Measurements from ENCODE around the gene DZANK1.

- no peak for TF ChIP-seq EP300 (conservative IDR thresholded peaks at IDR 0.05; ENCODE audit: poor library complexity, severe bottlenecking)
- TF ChIP-seq EZH2 (IDR thresholded peaks at IDR 0.05; ENCODE audit: borderline replicate concordance, insufficient read depth, low read length, poor library complexity, severe bottlenecking) = no peak
- no peak for TF ChIP-seq CTCF (IDR thresholded peaks at IDR 0.05; ENCODE audit: poor library complexity, severe bottlenecking)
- no peak for TF ChIP-seq REST (IDR thresholded peaks at IDR 0.05; ENCODE audit: borderline replicate concordance)
- no peak for TF ChIP-seq TAF1 (IDR thresholded peaks at IDR 0.05; ENCODE audit: low read depth)
- TF ChIP-seq RAD21 (conservative IDR thresholded peaks at IDR 0.05) = no peak
- TF ChIP-seq POLR2AphosphoS5 (IDR thresholded peaks at IDR 0.05) = no peak
- no peak for TF ChIP-seq MXI1 (conservative IDR thresholded peaks at IDR 0.05; ENCODE audit: poor library complexity, severe bottlenecking)
- TF ChIP-seq SMC3 (conservative IDR thresholded peaks at IDR 0.05; ENCODE audit: poor library complexity) = no peak
Observed at GRCh38 chr20:18362916-18363315, 103.9 kb downstream of the DZANK1 start.
